ENCODE data around the gene SLC6A1. TPM values are rescaled to one million over a fixed set of nuclear protein-coding genes. Genes with fewer than 3 reads are reported as not detected.

Gene SLC6A1
- total and polyA plus RNA-seq, 2 of the 4 experiments (the other 2 are of a cell fraction): 0.02 TPM; not detected in 1

DNA sequence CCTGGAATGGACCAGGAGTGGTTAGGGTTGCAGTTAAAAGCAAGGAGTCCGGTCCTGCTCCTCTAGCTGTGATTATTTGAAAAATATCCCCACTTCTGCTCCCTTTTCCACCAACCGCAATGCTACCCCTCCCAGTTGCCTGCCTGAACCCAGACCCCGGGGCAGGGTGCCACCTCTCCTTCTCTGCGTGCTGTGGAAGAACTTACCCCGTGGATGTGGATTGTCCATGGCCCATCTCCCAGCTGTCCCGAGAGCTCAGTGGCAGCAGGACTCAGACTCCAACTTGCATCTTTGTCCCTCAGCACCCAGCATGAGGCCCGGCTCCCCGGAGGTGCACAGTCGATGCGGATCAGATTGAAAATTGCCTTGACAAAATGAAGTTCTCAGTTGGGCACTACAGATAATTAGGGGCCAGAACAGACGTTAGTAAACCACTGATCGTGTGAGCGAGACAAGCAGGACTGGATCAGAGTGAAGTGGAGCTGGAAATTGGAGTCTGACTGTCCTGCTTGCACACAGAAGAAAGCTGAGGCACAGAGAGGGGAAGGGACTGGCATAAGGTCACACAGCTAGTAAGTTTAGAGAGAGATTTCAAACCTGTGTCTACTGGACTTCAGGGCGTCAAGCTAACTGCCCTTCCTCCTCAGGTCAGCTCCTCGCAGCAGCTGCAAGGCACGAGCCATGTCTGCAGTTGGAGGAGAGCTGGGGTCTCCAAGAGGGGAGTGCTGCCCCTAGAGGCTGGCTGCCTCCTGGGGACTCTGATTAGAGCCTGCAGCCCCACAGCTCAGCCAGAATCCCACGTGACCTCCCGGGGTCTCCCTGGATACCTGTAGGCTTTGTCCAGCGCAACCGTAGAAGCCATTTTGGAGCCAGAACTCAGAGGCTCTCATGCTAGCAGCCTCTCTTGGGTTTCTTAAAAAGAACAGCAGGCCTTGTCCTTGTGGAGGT is 14.7 kb downstream of the SLC6A1 start:
- H3K4me3 ChIP-seq (ENCODE audit: insufficient read depth, low read depth, low read length): no peak overlapping the region
- no peak overlapping the region for H2AFZ ChIP-seq (replicated peaks; ENCODE audit: low read length, poor library complexity)
- no peak overlapping the region for H3K56ac ChIP-seq (ENCODE audit: extremely low read depth, insufficient read depth, low read length)
- no peak overlapping the region for H4K91ac ChIP-seq (ENCODE audit: insufficient read depth, low read depth, low read length)
- no peak overlapping the region for H3K4me2 ChIP-seq (ENCODE audit: low read depth, low read length)
- ATAC-seq (ENCODE audit: low read depth) (no peak), DNase-seq (no peak)
- in situ Hi-C loops (cut with MboI; ENCODE audit: low sequenced_read_pairs): no loop called here
- ChIA-PET POLR2A (ENCODE audit: unreplicated experiment) (no interaction called here), CTCF (no interaction called here)
- dilution Hi-C loops (cut with HindIII; ENCODE audit: low sequenced_read_pairs, unreplicated experiment): no loop called here
- H2BK120ac ChIP-seq (ENCODE audit: low read depth, low read length): no peak overlapping the region
- no peak overlapping the region for H4K5ac ChIP-seq (ENCODE audit: low read depth, low read length)
- H4K8ac ChIP-seq (ENCODE audit: low read depth in 2 of 2, low read length in 2 of 2): no peak overlapping the region
- no peak overlapping the region for H2BK5ac ChIP-seq (ENCODE audit: low read depth, low read length, poor library complexity, severe bottlenecking)
- no peaks in the 10 kb centered on the region for H3K79me1 ChIP-seq (ENCODE audit: low read depth in 1 of 2, low read length in 2 of 2)
- peaks cover 28% of the 10 kb centered on the region for H3K27me3 ChIP-seq (ENCODE audit: control insufficient read depth, insufficient read depth, low read length)
- H3K4ac ChIP-seq (ENCODE audit: low read depth, low read length): no peak overlapping the region
- no peaks in the 10 kb centered on the region for H3K4me1 ChIP-seq (ENCODE audit: control insufficient read depth, insufficient read depth, low read length)
- no peaks in the 10 kb centered on the region for H3K9me3 ChIP-seq (ENCODE audit: control insufficient read depth, insufficient read depth, low read length)
- no peak overlapping the region for H2BK15ac ChIP-seq (ENCODE audit: low read depth, low read length)
- H3K9ac ChIP-seq (ENCODE audit: low read depth, low read length): no peak overlapping the region
- intact Hi-C loops (cut with micrococcal nuclease): no loop called here
- H4K20me1 ChIP-seq (ENCODE audit: insufficient read depth, low read length): no peaks in the 10 kb centered on the region
- no peak overlapping the region for H2BK20ac ChIP-seq (ENCODE audit: low read depth, low read length)
- H3K23ac ChIP-seq (ENCODE audit: low read depth, low read length): no peak overlapping the region
- TF ChIP-seq MAZ (IDR thresholded peaks at IDR 0.05; ENCODE audit: borderline replicate concordance, low read depth, low read length) (no peak), MXI1 (IDR thresholded peaks at IDR 0.05; ENCODE audit: borderline replicate concordance, low read depth, low read length) (no peak), RFX5 (IDR thresholded peaks at IDR 0.05; ENCODE audit: low read depth, low read length) (no peak), NFE2L2 (IDR thresholded peaks at IDR 0.05; ENCODE audit: low read depth, low read length) (no peak), BHLHE40 (IDR thresholded peaks at IDR 0.05; ENCODE audit: low read depth, low read length) (no peak), POLR2A (IDR thresholded peaks at IDR 0.05; ENCODE audit: low read depth, low read length) (no peak), CHD1 (IDR thresholded peaks at IDR 0.05; ENCODE audit: low read depth, low read length) (no peak), SMC3 (IDR thresholded peaks at IDR 0.05; ENCODE audit: low read depth, low read length) (no peak), FOS (IDR thresholded peaks at IDR 0.05; ENCODE audit: low read depth, low read length) (no peak), USF2 (IDR thresholded peaks at IDR 0.05; ENCODE audit: low read depth, low read length) (no peak), RCOR1 (IDR thresholded peaks at IDR 0.05; ENCODE audit: insufficient replicate concordance, low read length) (no peak), CEBPB (IDR thresholded peaks at IDR 0.05; ENCODE audit: low read depth, low read length) (no peak), CTCF (conservative IDR thresholded peaks at IDR 0.05; ENCODE audit: low read depth, low read length) (no peak), ELK1 (IDR thresholded peaks at IDR 0.05; ENCODE audit: borderline replicate concordance, low read depth, low read length) (no peak)
- H2AK5ac ChIP-seq (ENCODE audit: low read depth, low read length): no peak overlapping the region
- H3K27ac ChIP-seq (ENCODE audit: insufficient read depth, low read length): no peak overlapping the region
- H3K36me3 ChIP-seq (ENCODE audit: control insufficient read depth, insufficient read depth, low read length): no peaks in the 10 kb centered on the region
- H3K9me1 ChIP-seq (ENCODE audit: insufficient read depth, low read length): no peaks in the 10 kb centered on the region
- no peak overlapping the region for H3K14ac ChIP-seq (replicated peaks; ENCODE audit: low read depth, low read length)
- WGBS, 2 experiments (ENCODE audit: extremely low coverage in 2 of 2, insufficient read length in 1 of 2): 80% methylated on average over 8 of the region's 20 CpGs; no CpG with 5 or more reads in 1 of the 2 experiments
- no peak overlapping the region for H3K18ac ChIP-seq (ENCODE audit: low read depth, low read length)
- BruUV-seq (replicated peaks): no TSS peak
- no peak overlapping the region for H2AK9ac ChIP-seq (replicated peaks; ENCODE audit: low read depth, low read length, poor library complexity)

Data from IMR-90 (cell line).